KMS-11 (cell line): Measurements from ENCODE around the gene LRRC45.

ENCODE experiments used
- H2AFZ ChIP-seq: fragments of 200-600 bp; sonication (generic); 2 replicates; pipeline ENCODE4 v1.6.1; 2016; ENCODE audit warnings: antibody characterized with exemption, mixed run types, low read depth
- H3K27ac ChIP-seq: fragments of 200-600 bp; sonication (generic); 2 replicates; pipeline ENCODE4 v1.6.1; 2016; ENCODE audit warnings: mild to moderate bottlenecking, mixed run types
- H3K27me3 ChIP-seq: fragments of 200-600 bp; sonication (generic); 2 replicates; pipeline ENCODE4 v1.6.1; 2017; ENCODE audit warnings: mild to moderate bottlenecking, low read depth, mixed run types, moderate library complexity; ENCODE audit not compliant: insufficient read depth
- H3K36me3 ChIP-seq: fragments of 200-600 bp; sonication (generic); 2 replicates; pipeline ENCODE4 v1.6.1; 2017; ENCODE audit warnings: mild to moderate bottlenecking, mixed run types; ENCODE audit not compliant: insufficient read depth
- H3K4me1 ChIP-seq: fragments of 200-600 bp; sonication (generic); 2 replicates; pipeline ENCODE4 v1.6.1; 2016; ENCODE audit warnings: mild to moderate bottlenecking, low read depth, mixed run types; ENCODE audit not compliant: poor library complexity, severe bottlenecking
- H3K4me2 ChIP-seq: fragments of 200-600 bp; sonication (generic); 2 replicates; pipeline ENCODE4 v1.7.0; 2016; ENCODE audit warnings: mild to moderate bottlenecking, mixed run types
- H3K4me3 ChIP-seq: fragments of 200-600 bp; sonication (generic); IDR thresholded peaks from 2 replicates; pipeline ENCODE4 v1.6.1; 2017; ENCODE audit warnings: low read depth, low read length, mixed read lengths; ENCODE audit not compliant: insufficient read depth
- H3K79me2 ChIP-seq: fragments of 200-600 bp; sonication (generic); 2 replicates; pipeline ENCODE4 v1.6.1; 2016; ENCODE audit warnings: low read depth, mixed run types; ENCODE audit not compliant: insufficient read depth
- H3K9ac ChIP-seq: fragments of 200-600 bp; sonication (generic); 2 replicates; pipeline ENCODE4 v1.6.1; 2016; ENCODE audit warnings: mild to moderate bottlenecking, mixed run types
- H4K20me1 ChIP-seq: fragments of 200-600 bp; sonication (generic); 2 replicates; pipeline ENCODE4 v1.6.1; 2016; ENCODE audit warnings: mild to moderate bottlenecking, mixed run types; ENCODE audit not compliant: insufficient read depth
- TF ChIP-seq, protein P1 (sequence below): fragments of 200-600 bp; sonication (generic); conservative IDR thresholded peaks from 2 replicates; pipeline ENCODE4 v1.6.1; 2017; ENCODE audit warnings: low read depth, mild to moderate bottlenecking, antibody characterized with exemption, low read length, moderate library complexity, mixed read lengths

Gene LRRC45

DNA sequence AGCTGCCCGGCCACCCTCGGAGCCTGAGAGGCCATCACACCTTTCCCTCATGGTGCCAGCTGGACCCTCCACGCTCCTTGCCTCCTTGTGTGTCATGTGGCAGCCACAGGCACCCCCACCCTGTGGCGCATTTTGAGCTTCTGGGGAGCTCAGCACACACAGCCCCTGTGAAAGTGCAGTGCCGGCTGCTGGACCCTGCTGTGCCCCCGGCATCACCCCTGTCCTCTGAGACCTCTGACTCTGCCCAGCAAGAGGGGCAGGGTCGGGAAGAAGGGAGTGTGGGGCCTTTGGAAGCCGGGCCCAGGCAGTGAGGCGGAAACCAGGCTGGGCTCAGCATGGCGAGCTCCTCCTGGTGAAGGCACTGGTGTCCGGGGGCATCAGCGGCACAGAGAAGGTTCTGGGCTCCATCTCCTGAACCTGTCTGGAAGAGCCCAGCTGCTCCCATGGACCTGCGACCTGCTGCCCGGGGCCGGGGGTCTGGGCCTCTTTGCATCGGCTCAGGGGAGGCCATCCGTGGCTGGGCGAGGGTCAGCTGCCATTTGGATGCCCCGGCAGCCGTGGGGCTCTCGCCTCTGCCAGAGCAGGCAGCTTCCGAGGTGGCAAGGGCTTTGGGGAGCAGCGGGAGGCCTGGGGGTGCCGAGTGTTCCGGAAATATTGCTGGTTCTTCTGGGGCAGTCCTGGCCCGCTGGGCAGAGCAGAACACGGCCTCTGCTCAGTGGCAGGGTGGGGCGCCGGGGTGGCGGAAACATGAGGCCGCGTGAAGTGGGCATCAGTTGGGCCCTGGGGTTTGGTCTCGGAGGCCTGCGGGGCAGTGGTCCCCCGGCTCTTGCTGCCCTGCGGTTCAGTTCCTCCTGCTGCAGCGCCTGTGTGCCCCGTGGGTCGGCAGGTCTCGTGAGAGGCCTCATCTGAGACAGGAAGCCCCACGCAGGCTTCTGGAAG is 18.3 kb upstream of the LRRC45 start:
- no peaks in the 10 kb centered on the region for H3K27me3 ChIP-seq
- no peaks in the 10 kb centered on the region for H3K79me2 ChIP-seq
- no peak overlapping the region for H3K4me2 ChIP-seq

DNA sequence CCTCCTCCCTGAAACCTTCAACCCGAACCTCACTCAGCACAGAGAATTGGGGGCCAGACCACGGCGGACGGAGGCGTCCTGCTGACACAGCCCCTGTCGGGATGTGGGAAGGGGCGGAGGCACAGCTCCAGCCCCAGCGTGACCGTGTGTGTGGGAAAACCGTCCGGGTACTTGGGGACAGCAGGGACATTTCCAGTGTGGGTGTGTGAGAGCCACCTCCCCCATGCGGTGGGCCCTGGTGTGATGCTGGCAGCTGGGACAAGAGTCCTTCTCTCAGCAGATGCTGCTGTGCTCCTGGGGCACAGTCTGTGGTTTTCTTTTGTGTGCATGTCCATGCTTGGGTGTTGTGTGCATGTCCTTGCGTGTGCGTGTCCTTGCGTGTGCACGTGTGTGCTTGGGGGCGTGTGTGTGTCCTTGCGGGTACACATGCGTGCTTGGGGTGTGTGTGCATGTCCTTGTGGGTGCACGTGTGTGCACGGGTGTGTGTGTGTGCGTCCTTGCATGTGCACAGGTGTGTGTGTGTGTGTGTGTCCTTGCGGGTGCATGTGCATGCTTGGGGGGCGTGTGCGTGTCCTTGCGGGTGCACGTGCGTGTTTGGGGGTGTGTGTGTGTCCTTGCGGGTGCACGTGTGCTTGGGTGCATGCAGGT is 17.3 kb upstream of the LRRC45 start:
- Histone ChIP-seq H2AFZ (no peak overlapping the region), H4K20me1 (no peaks in the 10 kb centered on the region), H3K36me3 (no peaks in the 10 kb centered on the region), H3K4me1 (no peaks in the 10 kb centered on the region), H3K9ac (no peak overlapping the region), H3K4me2 (no peak overlapping the region), H3K4me3 (no peak overlapping the region), H3K27me3 (no peaks in the 10 kb centered on the region), H3K27ac (no peak overlapping the region), H3K79me2 (no peaks in the 10 kb centered on the region)
- TF ChIP-seq, protein P1, sequence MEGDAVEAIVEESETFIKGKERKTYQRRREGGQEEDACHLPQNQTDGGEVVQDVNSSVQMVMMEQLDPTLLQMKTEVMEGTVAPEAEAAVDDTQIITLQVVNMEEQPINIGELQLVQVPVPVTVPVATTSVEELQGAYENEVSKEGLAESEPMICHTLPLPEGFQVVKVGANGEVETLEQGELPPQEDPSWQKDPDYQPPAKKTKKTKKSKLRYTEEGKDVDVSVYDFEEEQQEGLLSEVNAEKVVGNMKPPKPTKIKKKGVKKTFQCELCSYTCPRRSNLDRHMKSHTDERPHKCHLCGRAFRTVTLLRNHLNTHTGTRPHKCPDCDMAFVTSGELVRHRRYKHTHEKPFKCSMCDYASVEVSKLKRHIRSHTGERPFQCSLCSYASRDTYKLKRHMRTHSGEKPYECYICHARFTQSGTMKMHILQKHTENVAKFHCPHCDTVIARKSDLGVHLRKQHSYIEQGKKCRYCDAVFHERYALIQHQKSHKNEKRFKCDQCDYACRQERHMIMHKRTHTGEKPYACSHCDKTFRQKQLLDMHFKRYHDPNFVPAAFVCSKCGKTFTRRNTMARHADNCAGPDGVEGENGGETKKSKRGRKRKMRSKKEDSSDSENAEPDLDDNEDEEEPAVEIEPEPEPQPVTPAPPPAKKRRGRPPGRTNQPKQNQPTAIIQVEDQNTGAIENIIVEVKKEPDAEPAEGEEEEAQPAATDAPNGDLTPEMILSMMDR: no peak

More for the DNA sequence above, 18.3 kb upstream of the LRRC45 start:
- H3K27ac ChIP-seq: no peak overlapping the region
- no peaks in the 10 kb centered on the region for H3K4me1 ChIP-seq
- H3K4me3 ChIP-seq: no peak overlapping the region
- no peaks in the 10 kb centered on the region for H4K20me1 ChIP-seq
- H3K9ac ChIP-seq: no peak overlapping the region
- no peak overlapping the region for H2AFZ ChIP-seq
- no peaks in the 10 kb centered on the region for H3K36me3 ChIP-seq
- TF ChIP-seq, protein P1: no peak

DNA sequence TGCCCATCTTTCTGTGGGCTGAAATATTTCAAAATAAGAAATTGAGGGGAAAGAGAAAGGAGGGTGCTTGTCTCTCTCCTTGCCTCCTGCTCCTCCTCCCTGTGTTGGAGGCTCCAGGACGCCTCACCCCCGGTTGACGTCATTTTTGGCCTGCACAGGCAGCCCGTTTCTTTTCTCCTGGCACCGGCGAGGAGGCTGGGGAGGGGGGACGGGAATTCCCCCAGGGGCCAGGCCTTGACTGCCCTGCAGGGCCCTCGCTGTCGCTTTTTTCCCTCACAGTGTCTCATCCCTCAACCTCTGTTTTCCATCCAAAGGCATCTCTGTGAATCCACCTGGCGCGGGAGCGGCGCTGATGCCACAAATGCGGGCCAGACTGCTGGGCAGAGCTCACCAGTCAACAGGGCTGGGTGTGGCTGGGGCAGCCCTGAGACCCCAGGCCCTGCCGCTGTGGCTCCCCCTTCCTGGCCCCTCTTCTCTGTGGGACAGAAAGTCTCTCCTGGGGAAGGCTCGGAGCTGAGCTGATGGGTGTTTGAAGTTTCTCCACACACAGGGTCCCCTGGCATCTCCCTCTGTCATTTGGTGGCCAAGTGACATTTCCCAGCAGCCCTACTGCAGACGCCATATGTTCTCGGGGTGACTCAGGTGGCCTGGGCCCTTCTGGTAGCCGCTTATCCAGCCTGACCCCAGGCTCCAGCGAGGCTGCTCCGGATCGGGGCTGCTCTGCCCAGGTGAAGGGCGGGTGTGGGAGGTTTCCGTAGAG is 16.5 kb upstream of the LRRC45 start:
- Histone ChIP-seq H3K79me2 (no peaks in the 10 kb centered on the region), H3K4me3 (no peak overlapping the region), H3K27me3 (no peaks in the 10 kb centered on the region), H2AFZ (no peak overlapping the region), H4K20me1 (no peaks in the 10 kb centered on the region), H3K4me1 (no peaks in the 10 kb centered on the region), H3K27ac (no peak overlapping the region), H3K36me3 (no peaks in the 10 kb centered on the region), H3K9ac (no peak overlapping the region), H3K4me2 (no peak overlapping the region)
- TF ChIP-seq, protein P1: no peak

DNA sequence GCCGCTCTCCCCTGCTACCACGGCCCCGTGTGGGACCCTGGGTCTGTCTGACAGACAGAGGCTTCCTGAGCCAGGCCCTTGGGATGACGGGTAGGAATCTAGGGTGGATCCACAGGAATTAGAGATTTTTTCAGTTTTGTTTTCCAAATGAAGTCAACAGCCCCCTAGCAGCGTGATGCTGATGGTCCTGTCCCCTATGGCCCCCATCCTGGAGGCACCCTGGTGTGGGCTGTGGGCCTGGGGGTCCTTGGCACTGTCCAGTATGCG is 15.9 kb upstream of the LRRC45 start:
- TF ChIP-seq, protein P1: no peak
- H3K4me1 ChIP-seq: no peaks in the 10 kb centered on the region
- no peak overlapping the region for H3K9ac ChIP-seq

More for the DNA sequence above, 15.9 kb upstream of the LRRC45 start:
- Histone ChIP-seq H3K36me3 (no peaks in the 10 kb centered on the region), H3K4me2 (no peak overlapping the region), H2AFZ (no peak overlapping the region), H3K27me3 (no peaks in the 10 kb centered on the region), H3K79me2 (no peaks in the 10 kb centered on the region), H3K27ac (no peak overlapping the region), H4K20me1 (no peaks in the 10 kb centered on the region), H3K4me3 (no peak overlapping the region)
